ENCODE results near the gene PPP2R5B. TPM values are rescaled to one million over a fixed set of nuclear protein-coding genes. Genes with fewer than 3 reads are reported as not detected.

PPP2R5B gene
- total and polyA plus RNA-seq, 9 of the 15 experiments (the other 6 are each of a cell fraction or from before 2014, with no cell fraction given), result 0.10 to 7.8 (median 3.3) TPM

GRCh38 chr11:64918017-64918416, 6.5 kb upstream of the PPP2R5B start (continued):
- TF ChIP-seq CREB3L1 (IDR thresholded peaks at IDR 0.05; ENCODE audit: borderline replicate concordance, low read depth) (peak; percentile 12; the same call in 1 of the 2 replicates), SMARCC2 (IDR thresholded peaks at IDR 0.05; ENCODE audit: low read depth) (peak; percentile 53; the same call in 1 of the 2 replicates), CTCFL (IDR thresholded peaks at IDR 0.05; ENCODE audit: borderline replicate concordance, insufficient read depth, low read depth, low read length, poor library complexity, severe bottlenecking) (peak; percentile 78), REST (IDR thresholded peaks at IDR 0.05; ENCODE audit: borderline replicate concordance) (peak; percentile 72), REST (CRISPR knock-in tag; IDR thresholded peaks at IDR 0.05; ENCODE audit: low read depth) (no peak), JUND (IDR thresholded peaks at IDR 0.05; ENCODE audit: borderline replicate concordance, low read depth, low read length) (peak; percentile 19; the same call in 1 of the 2 replicates), JUND (tag; IDR thresholded peaks at IDR 0.05; ENCODE audit: borderline replicate concordance, low read depth, low read length) (no peak; the same call in 2 of the 3 replicates), ZNF77 (CRISPR knock-in tag; IDR thresholded peaks at IDR 0.05) (no peak), CEBPZ (IDR thresholded peaks at IDR 0.05; ENCODE audit: borderline replicate concordance, low read depth, low read length) (no peak), ATF7 (IDR thresholded peaks at IDR 0.05) (peak; percentile 57), ZFX (CRISPR knock-in tag; IDR thresholded peaks at IDR 0.05) (peak; percentile 66; the same call in 1 of the 2 replicates), CREM (IDR thresholded peaks at IDR 0.05; ENCODE audit: low read depth) (peak; percentile 34; the same call in 1 of the 2 replicates)
